ENCODE data around the gene ANP32A. TPM values are rescaled to one million over a fixed set of nuclear protein-coding genes. Genes with fewer than 3 reads are reported as not detected.

The ANP32A gene
- total RNA-seq, 1 experiment from 2014 or later, result 220 TPM

DNA sequence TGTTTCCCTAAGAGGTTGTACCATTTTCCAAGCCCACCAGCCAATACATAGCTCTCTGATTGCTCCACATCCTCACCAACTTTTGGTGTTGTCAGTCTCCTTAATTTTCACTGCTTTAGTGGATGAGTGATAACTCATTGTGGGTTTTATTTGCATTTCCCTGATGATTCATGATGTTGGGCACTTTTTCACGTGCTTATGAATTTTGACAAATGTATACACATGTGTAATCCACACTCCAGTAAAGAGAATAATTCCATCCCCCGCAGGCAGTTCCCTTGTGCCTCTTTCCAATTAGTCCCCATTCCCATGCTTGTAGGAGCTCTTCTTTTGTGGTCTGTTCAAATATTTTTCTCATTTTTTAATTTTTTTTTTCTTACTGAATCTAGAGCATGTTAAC lies 52.4 kb downstream of the ANP32A start:
- Histone ChIP-seq H3K4me2 (ENCODE audit: low read length) (no peak overlapping the region; the same call in 1 of the 2 replicates), H3K9me3 (ENCODE audit: control insufficient read depth in 1 of 2, insufficient read depth in 1 of 2, low read depth in 1 of 2, low read length in 2 of 2) (no peaks in the 10 kb centered on the region), H3K79me2 (ENCODE audit: insufficient read depth, low read length) (no peaks in the 10 kb centered on the region), H3K27ac (ENCODE audit: low read depth, low read length) (no peak overlapping the region), H3K9ac (ENCODE audit: low read length) (no peak overlapping the region), H3K4me1 (ENCODE audit: control insufficient read depth in 1 of 2, insufficient read depth in 2 of 2, low read length in 2 of 2) (peaks cover 0 to 3% of the 10 kb centered on the region in 2 experiments; a peak in 1 of 4 replicates), H3K4me3 (replicated peaks in 1 of 2; ENCODE audit: low read depth in 1 of 2, low read length in 2 of 2) (no peak overlapping the region), H3K36me3 (ENCODE audit: control insufficient read depth in 1 of 2, insufficient read depth in 2 of 2, low read length in 2 of 2) (no peaks in the 10 kb centered on the region), H4K20me1 (ENCODE audit: insufficient read depth) (no peaks in the 10 kb centered on the region), H2AFZ (ENCODE audit: low read depth, low read length, poor library complexity, severe bottlenecking) (no peak overlapping the region), H3K9me2 (ENCODE audit: insufficient read depth) (no peaks in the 10 kb centered on the region), H3K27me3 (ENCODE audit: insufficient read depth, low read length) (no peaks in the 10 kb centered on the region)
- intact Hi-C loops (cut with micrococcal nuclease), result no loop called here
- TF ChIP-seq EZH2phosphoT487 (IDR thresholded peaks at IDR 0.05; ENCODE audit: borderline replicate concordance) (no peak), EGR1 (IDR thresholded peaks at IDR 0.05; ENCODE audit: low read depth) (no peak), ZBTB33 (IDR thresholded peaks at IDR 0.05; ENCODE audit: extremely low read depth, insufficient replicate concordance, low read length) (no peak), RAD21 (IDR thresholded peaks at IDR 0.05; ENCODE audit: low read depth) (no peak), YY1 (IDR thresholded peaks at IDR 0.05; ENCODE audit: extremely low read depth, insufficient replicate concordance, low read depth, low read length) (no peak), POLR2A (IDR thresholded peaks at IDR 0.05; ENCODE audit: borderline replicate concordance, extremely low read depth, insufficient read depth, insufficient read length) (no peak), ATF3 (IDR thresholded peaks at IDR 0.05) (no peak), CBX3 (IDR thresholded peaks at IDR 0.05; ENCODE audit: low read depth) (no peak), SRF (IDR thresholded peaks at IDR 0.05; ENCODE audit: low read depth) (no peak), POLR2AphosphoS5 (IDR thresholded peaks at IDR 0.05; ENCODE audit: low read depth, low read length) (no peak), MAX (IDR thresholded peaks at IDR 0.05) (no peak), TCF7L2 (IDR thresholded peaks at IDR 0.05; ENCODE audit: borderline replicate concordance, extremely low read depth, insufficient read depth, insufficient read length) (no peak), SIN3A (IDR thresholded peaks at IDR 0.05; ENCODE audit: low read depth) (no peak), CEBPB (IDR thresholded peaks at IDR 0.05; ENCODE audit: low read depth) (no peak), SP1 (IDR thresholded peaks at IDR 0.05; ENCODE audit: low read depth) (no peak), ZFX (IDR thresholded peaks at IDR 0.05) (no peak), EZH2 (IDR thresholded peaks at IDR 0.05) (no peak), JUND (IDR thresholded peaks at IDR 0.05) (no peak)
- TF ChIP-seq, protein P1, sequence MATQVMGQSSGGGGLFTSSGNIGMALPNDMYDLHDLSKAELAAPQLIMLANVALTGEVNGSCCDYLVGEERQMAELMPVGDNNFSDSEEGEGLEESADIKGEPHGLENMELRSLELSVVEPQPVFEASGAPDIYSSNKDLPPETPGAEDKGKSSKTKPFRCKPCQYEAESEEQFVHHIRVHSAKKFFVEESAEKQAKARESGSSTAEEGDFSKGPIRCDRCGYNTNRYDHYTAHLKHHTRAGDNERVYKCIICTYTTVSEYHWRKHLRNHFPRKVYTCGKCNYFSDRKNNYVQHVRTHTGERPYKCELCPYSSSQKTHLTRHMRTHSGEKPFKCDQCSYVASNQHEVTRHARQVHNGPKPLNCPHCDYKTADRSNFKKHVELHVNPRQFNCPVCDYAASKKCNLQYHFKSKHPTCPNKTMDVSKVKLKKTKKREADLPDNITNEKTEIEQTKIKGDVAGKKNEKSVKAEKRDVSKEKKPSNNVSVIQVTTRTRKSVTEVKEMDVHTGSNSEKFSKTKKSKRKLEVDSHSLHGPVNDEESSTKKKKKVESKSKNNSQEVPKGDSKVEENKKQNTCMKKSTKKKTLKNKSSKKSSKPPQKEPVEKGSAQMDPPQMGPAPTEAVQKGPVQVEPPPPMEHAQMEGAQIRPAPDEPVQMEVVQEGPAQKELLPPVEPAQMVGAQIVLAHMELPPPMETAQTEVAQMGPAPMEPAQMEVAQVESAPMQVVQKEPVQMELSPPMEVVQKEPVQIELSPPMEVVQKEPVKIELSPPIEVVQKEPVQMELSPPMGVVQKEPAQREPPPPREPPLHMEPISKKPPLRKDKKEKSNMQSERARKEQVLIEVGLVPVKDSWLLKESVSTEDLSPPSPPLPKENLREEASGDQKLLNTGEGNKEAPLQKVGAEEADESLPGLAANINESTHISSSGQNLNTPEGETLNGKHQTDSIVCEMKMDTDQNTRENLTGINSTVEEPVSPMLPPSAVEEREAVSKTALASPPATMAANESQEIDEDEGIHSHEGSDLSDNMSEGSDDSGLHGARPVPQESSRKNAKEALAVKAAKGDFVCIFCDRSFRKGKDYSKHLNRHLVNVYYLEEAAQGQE (IDR thresholded peaks at IDR 0.05; ENCODE audit: low read depth), result no peak
- TF ChIP-seq, protein P2, sequence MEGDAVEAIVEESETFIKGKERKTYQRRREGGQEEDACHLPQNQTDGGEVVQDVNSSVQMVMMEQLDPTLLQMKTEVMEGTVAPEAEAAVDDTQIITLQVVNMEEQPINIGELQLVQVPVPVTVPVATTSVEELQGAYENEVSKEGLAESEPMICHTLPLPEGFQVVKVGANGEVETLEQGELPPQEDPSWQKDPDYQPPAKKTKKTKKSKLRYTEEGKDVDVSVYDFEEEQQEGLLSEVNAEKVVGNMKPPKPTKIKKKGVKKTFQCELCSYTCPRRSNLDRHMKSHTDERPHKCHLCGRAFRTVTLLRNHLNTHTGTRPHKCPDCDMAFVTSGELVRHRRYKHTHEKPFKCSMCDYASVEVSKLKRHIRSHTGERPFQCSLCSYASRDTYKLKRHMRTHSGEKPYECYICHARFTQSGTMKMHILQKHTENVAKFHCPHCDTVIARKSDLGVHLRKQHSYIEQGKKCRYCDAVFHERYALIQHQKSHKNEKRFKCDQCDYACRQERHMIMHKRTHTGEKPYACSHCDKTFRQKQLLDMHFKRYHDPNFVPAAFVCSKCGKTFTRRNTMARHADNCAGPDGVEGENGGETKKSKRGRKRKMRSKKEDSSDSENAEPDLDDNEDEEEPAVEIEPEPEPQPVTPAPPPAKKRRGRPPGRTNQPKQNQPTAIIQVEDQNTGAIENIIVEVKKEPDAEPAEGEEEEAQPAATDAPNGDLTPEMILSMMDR (IDR thresholded peaks at IDR 0.05 in 2 of 3, conservative IDR thresholded peaks at IDR 0.05 in 1 of 3; ENCODE audit: borderline replicate concordance in 1 of 3, insufficient read depth in 1 of 3, low read depth in 2 of 3, low read length in 2 of 3), result no peak
- RAD21 ChIA-PET (ENCODE audit: low non-redundant PET in 1 of 2, low total read pairs in 2 of 2, uncharacterized antibody in 2 of 2, unreplicated experiment in 2 of 2), result no interaction called here
- POLR2A ChIA-PET, result no interaction called here
- ATAC-seq (no peak), DNase-seq (ENCODE audit: low read depth, low spot score) (no peak)
- CTCF ChIA-PET, result no interaction called here
- no TSS peak for BruUV-seq (replicated peaks)
